Suprapubic skin (tissue), 3 donors: Measurements from ENCODE around the gene ITSN1.

ENCODE experiments used
- CTCF ChIP-seq, 2 donors: fragments of 200-600 bp in 1 of 2; fragments of 450-650 bp in 1 of 2; sonication (generic) in 1 of 2; IDR thresholded peaks; one replicate each; pipeline ENCODE4 v1.5.1; 2016 to 2019; ENCODE audit warnings: antibody characterized with exemption in 2 of 2, mild to moderate bottlenecking in 1 of 2, moderate library complexity in 1 of 2
- EP300 ChIP-seq: sonication (generic); formaldehyde crosslinking; IDR thresholded peaks from one replicate; pipeline ENCODE4 v1.6.1; 2017; ENCODE audit warnings: antibody characterized with exemption

- TF ChIP-seq CTCF (IDR thresholded peaks at IDR 0.05) (no peak), EP300 (no peak)
Observed at GRCh38 chr21:33859373-33860102, 217.2 kb downstream of the ITSN1 start.
